WTC11 (cell line): ENCODE data around the gene ADRA2C.

Experiments
- ATF3 ChIP-seq: sonication (generic); formaldehyde crosslinking; conservative IDR thresholded peaks from 2 replicates; pipeline ENCODE4 v1.8.1; 2022; ENCODE audit warnings: mild to moderate bottlenecking, missing genetic modification reagents
- CREB1 ChIP-seq: sonication (generic); formaldehyde crosslinking; IDR thresholded peaks from 2 replicates; pipeline ENCODE4 v1.8.0; 2023; ENCODE audit warnings: mild to moderate bottlenecking, missing genetic modification reagents
- CTCF ChIP-seq: fragments of 200-600 bp; IDR thresholded peaks from 2 replicates; pipeline ENCODE4 v1.8.0; 2022; ENCODE audit warnings: antibody characterized with exemption
- NFYB ChIP-seq: sonication (generic); formaldehyde crosslinking; conservative IDR thresholded peaks from 2 replicates; pipeline ENCODE4 v1.8.0; 2022; ENCODE audit warnings: low read depth, missing genetic modification reagents
- NR3C1 ChIP-seq: sonication (generic); formaldehyde crosslinking; conservative IDR thresholded peaks from 2 replicates; pipeline ENCODE4 v1.8.1; 2023; ENCODE audit warnings: low read depth, mild to moderate bottlenecking, missing genetic modification reagents
- PRRX2 ChIP-seq: fragments of 250-450 bp; sonication (Bioruptor Pico); IDR thresholded peaks from 2 replicates; pipeline ENCODE4 v1.8.0; 2021; ENCODE audit warnings: mild to moderate bottlenecking
- RELA ChIP-seq: sonication (generic); formaldehyde crosslinking; IDR thresholded peaks from 2 replicates; pipeline ENCODE4 v1.8.1; 2022; ENCODE audit warnings: missing genetic modification reagents, mild to moderate bottlenecking, borderline replicate concordance
- SP1 ChIP-seq: sonication (generic); formaldehyde crosslinking; conservative IDR thresholded peaks from 2 replicates; pipeline ENCODE4 v1.8.1; 2022; ENCODE audit warnings: missing genetic modification reagents
- TP53 ChIP-seq: sonication (generic); formaldehyde crosslinking; IDR thresholded peaks from 2 replicates; pipeline ENCODE4 v1.8.1; 2023; ENCODE audit warnings: mild to moderate bottlenecking, missing genetic modification reagents
- TF ChIP-seq, protein P1 (sequence below): sonication (generic); formaldehyde crosslinking; IDR thresholded peaks from 2 replicates; pipeline ENCODE4 v1.8.1; 2023; ENCODE audit warnings: mild to moderate bottlenecking, missing genetic modification reagents, moderate library complexity

GRCh38 chr4:3784454-3785291 is 18.5 kb downstream of the ADRA2C start:
- no peak for TF ChIP-seq CTCF
- no peak for TF ChIP-seq CREB1 (CRISPR knock-in tag)
- TF ChIP-seq PRRX2 (CRISPR knock-in tag) = no peak
- TF ChIP-seq TP53 (CRISPR knock-in tag) = no peak
- TF ChIP-seq NR3C1 (CRISPR knock-in tag) = no peak
- TF ChIP-seq, protein P1, sequence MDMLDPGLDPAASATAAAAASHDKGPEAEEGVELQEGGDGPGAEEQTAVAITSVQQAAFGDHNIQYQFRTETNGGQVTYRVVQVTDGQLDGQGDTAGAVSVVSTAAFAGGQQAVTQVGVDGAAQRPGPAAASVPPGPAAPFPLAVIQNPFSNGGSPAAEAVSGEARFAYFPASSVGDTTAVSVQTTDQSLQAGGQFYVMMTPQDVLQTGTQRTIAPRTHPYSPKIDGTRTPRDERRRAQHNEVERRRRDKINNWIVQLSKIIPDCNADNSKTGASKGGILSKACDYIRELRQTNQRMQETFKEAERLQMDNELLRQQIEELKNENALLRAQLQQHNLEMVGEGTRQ (CRISPR knock-in tag) = no peak
- TF ChIP-seq RELA = no peak
- no peak for TF ChIP-seq ATF3 (CRISPR knock-in tag)
- TF ChIP-seq NFYB (CRISPR knock-in tag) = no peak
- TF ChIP-seq SP1 (CRISPR knock-in tag) = no peak
